GDM1 (cell line): ENCODE measurements around the gene ROBO2.

Source experiments
- DNase-seq: peaks from one replicate; lab custom pipeline; 2025; lab: John Stamatoyannopoulos, UW

The ROBO2 gene

GRCh38 chr3:77571971-77572715 lies 532.2 kb downstream of the ROBO2 start:
- DNase-seq, result no peak

- no peak for DNase-seq
Measured at GRCh38 chr3:77577264-77577663, 537.4 kb downstream of the ROBO2 start.

GRCh38 chr3:77586216-77586615 lies 546.3 kb downstream of the ROBO2 start:
- no peak for DNase-seq

GRCh38 chr3:77588863-77589262 lies 549.0 kb downstream of the ROBO2 start:
- no peak for DNase-seq

- DNase-seq, result no peak
Measured at GRCh38 chr3:77590191-77590590, 550.3 kb downstream of the ROBO2 start.

GRCh38 chr3:77595371-77595870 lies 555.5 kb downstream of the ROBO2 start:
- DNase-seq, result no peak

GRCh38 chr3:77599948-77600347 lies 560.0 kb downstream of the ROBO2 start:
- no peak for DNase-seq

GRCh38 chr3:77601823-77602415 lies 562.0 kb downstream of the ROBO2 start:
- DNase-seq, result no peak

GRCh38 chr3:77602722-77603121 lies 562.8 kb downstream of the ROBO2 start:
- no peak for DNase-seq

- DNase-seq, result no peak
Measured at GRCh38 chr3:77605308-77605707, 565.4 kb downstream of the ROBO2 start.

- DNase-seq, result no peak
Measured at GRCh38 chr3:77605865-77606264, 566.0 kb downstream of the ROBO2 start.

GRCh38 chr3:77606372-77606771 lies 566.5 kb downstream of the ROBO2 start:
- no peak for DNase-seq

- no peak for DNase-seq
Measured at GRCh38 chr3:77618686-77619085, 578.8 kb downstream of the ROBO2 start.

- DNase-seq, result no peak
Measured at GRCh38 chr3:77620009-77620408, 580.1 kb downstream of the ROBO2 start.

- no peak for DNase-seq
Measured at GRCh38 chr3:77623500-77623899, 583.6 kb downstream of the ROBO2 start.

- DNase-seq, result no peak
Measured at GRCh38 chr3:77626157-77626556, 586.3 kb downstream of the ROBO2 start.

- DNase-seq, result no peak
Measured at GRCh38 chr3:77648214-77648613, 608.3 kb downstream of the ROBO2 start.

- DNase-seq, result no peak
Measured at GRCh38 chr3:77648664-77649063, 608.8 kb downstream of the ROBO2 start.

- no peak for DNase-seq
Measured at GRCh38 chr3:77652624-77653023, 612.7 kb downstream of the ROBO2 start.

- DNase-seq, result no peak
Measured at GRCh38 chr3:77655396-77655795, 615.5 kb downstream of the ROBO2 start.

- DNase-seq, result no peak
Measured at GRCh38 chr3:77660718-77661117, 620.8 kb downstream of the ROBO2 start.

- DNase-seq, result no peak
Measured at GRCh38 chr3:77667901-77668300, 628.0 kb downstream of the ROBO2 start.

- no peak for DNase-seq
Measured at GRCh38 chr3:77668376-77668775, 628.5 kb downstream of the ROBO2 start.

- DNase-seq, result no peak
Measured at GRCh38 chr3:77672016-77672415, 632.1 kb downstream of the ROBO2 start.
